GM12878 (cell line): ENCODE results near the gene AK4. TPM values are rescaled to one million over a fixed set of nuclear protein-coding genes. Genes with fewer than 3 reads are reported as not detected.

Experiments
- ATAC-seq: fragments of 200-7000 bp; cut with Tn5 transposase; 3 replicates; pipeline ENCODE4 v1.9.1; 2020; ENCODE audit warnings: mild to moderate bottlenecking, moderate library complexity
- BruUV-seq: library from RNA; stranded (reverse); fragments of 400-500 nt; replicated peaks from 2 replicates; lab custom pipeline; 2021; lab: Mats Ljungman, UMichigan
- CTCF ChIA-PET: fragments of 300-600 bp; sonication (Branson Sonifier 250); formaldehyde crosslinking; extraction: SDS; loops from one replicate; lab custom pipeline; 2021; ENCODE audit warnings: inconsistent platforms; lab: Yijun Ruan, JAX
- POLR2A ChIA-PET: fragments of 350-600 bp; formaldehyde crosslinking; extraction: SDS; loops from one replicate; lab custom pipeline; 2021; ENCODE audit warnings: inconsistent platforms; lab: Charles Lee
- RAD21 ChIA-PET: fragments of 300-600 bp; sonication (Branson Sonifier 250); formaldehyde crosslinking; loops from one replicate; lab custom pipeline; 2023; ENCODE audit warnings: antibody characterized with exemption; ENCODE audit not compliant: unreplicated experiment; lab: Charles Lee
- SMC1A ChIA-PET: fragments of 300-600 bp; sonication (Branson Sonifier 250); formaldehyde crosslinking; loops from one replicate; lab custom pipeline; 2023; ENCODE audit not compliant: unreplicated experiment, uncharacterized antibody; lab: Charles Lee
- DNase-seq: peaks from one replicate; pipeline ENCODE4 v3.0.0-alpha.2; 2011; ENCODE audit warnings: low read depth, low spot score
- FAIRE-seq: peaks from 3 replicates; lab custom pipeline; 2011; peaks lifted over from hg19 to GRCh38; lab: Jason Lieb, UNC
- H2AFZ ChIP-seq: 2 replicates; pipeline ENCODE4 v1.6.0; 2011; ENCODE audit warnings: low read depth, low read length, control low read depth; ENCODE audit not compliant: control insufficient read depth
- H3K27ac ChIP-seq: 2 replicates; pipeline ENCODE4 v1.5.1; 2011; ENCODE audit warnings: control low read depth; ENCODE audit not compliant: control insufficient read depth, insufficient read depth
- H3K27me3 ChIP-seq, 2 experiments: replicated peaks in 1 of 2; 2 replicates each; pipeline versions ENCODE4 v1.6.0 to v1.6.1; 2011; ENCODE audit warnings: low read length in 1 of 2; ENCODE audit not compliant: control insufficient read depth in 2 of 2, insufficient read depth in 2 of 2
- H3K36me3 ChIP-seq, 2 experiments: 2 replicates each; pipeline ENCODE4 v1.5.1; 2011; ENCODE audit warnings: low read length in 1 of 2; ENCODE audit not compliant: control insufficient read depth in 2 of 2, insufficient read depth in 2 of 2
- H3K4me1 ChIP-seq: 2 replicates; pipeline ENCODE4 v1.6.1; 2011; ENCODE audit warnings: mild to moderate bottlenecking, low read length, moderate library complexity, mixed read lengths; ENCODE audit not compliant: control insufficient read depth, insufficient read depth
- H3K4me2 ChIP-seq: 2 replicates; pipeline ENCODE4 v1.6.0; 2011; ENCODE audit warnings: control low read depth; ENCODE audit not compliant: control insufficient read depth, insufficient read depth
- H3K4me3 ChIP-seq: fragments of 200-600 bp; sonication (generic); 2 replicates; pipeline ENCODE4 v1.5.1; 2016
- H3K79me2 ChIP-seq: 2 replicates; pipeline ENCODE4 v1.6.0; 2011; ENCODE audit warnings: low read length; ENCODE audit not compliant: control insufficient read depth, insufficient read depth
- H3K9ac ChIP-seq: 2 replicates; pipeline ENCODE4 v1.8.0; 2011; ENCODE audit warnings: low read length, control low read depth, mixed read lengths; ENCODE audit not compliant: control insufficient read depth, insufficient read depth
- H3K9me3 ChIP-seq: replicated peaks from 3 replicates; pipeline ENCODE4 v1.5.1; 2011; ENCODE audit warnings: mild to moderate bottlenecking, low read length; ENCODE audit not compliant: control insufficient read depth, insufficient read depth
- H4K20me1 ChIP-seq: 2 replicates; pipeline ENCODE4 v1.6.0; 2011; ENCODE audit not compliant: control insufficient read depth, insufficient read depth
- ATF3 ChIP-seq: IDR thresholded peaks from 2 replicates; pipeline ENCODE4 v1.6.1; 2011; ENCODE audit warnings: low read depth, mild to moderate bottlenecking, low read length, moderate library complexity, borderline replicate concordance; ENCODE audit errors: extremely low read depth
- BACH1 ChIP-seq: fragments of 450-650 bp; IDR thresholded peaks from 2 replicates; pipeline ENCODE4 v1.6.1; 2017; ENCODE audit warnings: mild to moderate bottlenecking, borderline replicate concordance
- CTCF ChIP-seq, 3 experiments: IDR thresholded peaks in 2 of 3; conservative IDR thresholded peaks in 1 of 3; 2 replicates each; pipeline ENCODE4 v1.5.1; 2011; ENCODE audit warnings: low read depth in 3 of 3, low read length in 3 of 3, mild to moderate bottlenecking in 3 of 3, control low read depth in 2 of 3, moderate library complexity in 2 of 3, inconsistent platforms in 1 of 3, mixed read lengths in 1 of 3; ENCODE audit not compliant: control insufficient read depth in 2 of 3, insufficient read depth in 1 of 3; ENCODE audit errors: extremely low read depth in 1 of 3
- CUX1 ChIP-seq: IDR thresholded peaks from 2 replicates; pipeline ENCODE4 v1.6.1; 2012; ENCODE audit warnings: improper control_type of control experiment, low read depth, low read length; ENCODE audit not compliant: insufficient replicate concordance
- E2F4 ChIP-seq: IDR thresholded peaks from 2 replicates; pipeline ENCODE4 v1.6.1; 2012; ENCODE audit warnings: low read depth, low read length, improper control_type of control experiment
- ESRRA ChIP-seq: IDR thresholded peaks from 2 replicates; pipeline ENCODE4 v1.6.1; 2012; ENCODE audit warnings: mild to moderate bottlenecking, low read length, improper control_type of control experiment
- HDGF ChIP-seq: fragments of 450-650 bp; IDR thresholded peaks from 2 replicates; pipeline ENCODE4 v1.6.1; 2016; ENCODE audit warnings: antibody characterized with exemption
- NBN ChIP-seq: fragments of 450-650 bp; IDR thresholded peaks from 2 replicates; pipeline ENCODE4 v1.6.1; 2016
- NR2C2 ChIP-seq: IDR thresholded peaks from 2 replicates; pipeline ENCODE4 v1.6.1; 2011; ENCODE audit warnings: borderline replicate concordance, low read depth; ENCODE audit not compliant: control insufficient read depth, insufficient read length
- NRF1 ChIP-seq: conservative IDR thresholded peaks from 2 replicates; pipeline ENCODE4 v1.6.1; 2011; ENCODE audit warnings: mild to moderate bottlenecking, low read depth, low read length, improper control_type of control experiment
- POLR2AphosphoS2 ChIP-seq: IDR thresholded peaks from 2 replicates; pipeline ENCODE4 v1.6.1; 2011; ENCODE audit warnings: low read depth, mild to moderate bottlenecking, low read length, improper control_type of control experiment, moderate library complexity
- SPI1 ChIP-seq: IDR thresholded peaks from 2 replicates; pipeline ENCODE4 v1.6.1; 2011; ENCODE audit warnings: low read depth, mild to moderate bottlenecking, low read length, moderate library complexity, borderline replicate concordance; ENCODE audit not compliant: insufficient read depth
- ZNF24 ChIP-seq: fragments of 450-650 bp; IDR thresholded peaks from 2 replicates; pipeline ENCODE4 v1.6.1; 2017; ENCODE audit warnings: antibody characterized with exemption, mild to moderate bottlenecking
- ZNF384 ChIP-seq: IDR thresholded peaks from 2 replicates; pipeline ENCODE4 v1.6.1; 2012; ENCODE audit warnings: low read depth, mild to moderate bottlenecking, low read length, improper control_type of control experiment, borderline replicate concordance
- WGBS: methylation state at CpG from one replicate; pipeline ENCODE4 v1.1.6; 2016; ENCODE audit warnings: low lambda C conversion rate; ENCODE audit not compliant: insufficient replicate concordance, insufficient coverage; ENCODE audit errors: missing lambda C conversion rate; 5-methylcytosine and 5-hydroxymethylcytosine counted together
- in situ Hi-C: fragments of 300-500 bp; cut with MboI; formaldehyde crosslinking; loops from 9 replicates; pipeline ENCODE4 v1.14.3; 2018; ENCODE audit warnings: mixed read lengths
- intact Hi-C: fragments of 100-400 bp; cut with micrococcal nuclease; formaldehyde crosslinking; loops from one replicate; pipeline ENCODE4 v1.14.2; 2022; ENCODE audit not compliant: unreplicated experiment
- polyA plus RNA-seq, 11 experiments: library from polyadenylated mRNA; depleted of rRNA in 4 of 11; unstranded in 6 of 11; stranded (reverse) in 5 of 11; fragments of >200 nt; fragmentation: Nextera tagmentation in 4 of 11; fragmentation: Illumina TruSeq in 1 of 11; extraction: Ambion mirVana in 4 of 11; extraction: Trizol in 1 of 11; gene quantifications; 1 replicate in 1 of 11; 2 replicates in 10 of 11; pipeline versions ENCODE4 v1.2.1 to v1.2.3, GENCODE V29; 2011 to 2016; ENCODE audit warnings: inconsistent platforms in 2 of 11, missing spikeins in 2 of 11, low read depth in 1 of 11
- total RNA-seq, 4 experiments: library from RNA; depleted of rRNA in 3 of 4; stranded (reverse); fragments of >200 nt in 3 of 4; fragmentation: Illumina TruSeq in 1 of 4; extraction: Trizol in 1 of 4; gene quantifications; 2 replicates each; pipeline versions ENCODE4 v1.2.1 to v1.2.3, GENCODE V29; 2013 to 2021

The AK4 gene
- total and polyA plus RNA-seq, 10 of the 15 experiments (the other 5 are each of a cell fraction or from before 2014, with no cell fraction given) = 23.9 to 161 (median 49.0) TPM

GRCh38 chr1:65119951-65120350 lies 28.1 kb upstream of the AK4 start:
- Histone ChIP-seq H3K36me3 (no peaks in the 10 kb centered on the region), H3K4me3 (no peak overlapping the region), H3K9ac (no peak overlapping the region), H4K20me1 (no peaks in the 10 kb centered on the region), H3K4me1 (no peaks in the 10 kb centered on the region), H3K27me3 (no peaks in the 10 kb centered on the region), H3K79me2 (no peaks in the 10 kb centered on the region), H3K9me3 (no peaks in the 10 kb centered on the region), H2AFZ (no peak overlapping the region), H3K27ac (no peak overlapping the region), H3K4me2 (no peak overlapping the region)
- WGBS = 6% methylated on average over 2 of the region's 4 CpGs
- RAD21 ChIA-PET = no interaction called here
- in situ Hi-C loops (no loop called here), intact Hi-C loops (no loop called here)
- POLR2A ChIA-PET = no interaction called here
- BruUV-seq = no TSS peak
- CTCF ChIA-PET = interaction anchor here (0.6 kb wide), 1 partner anchor 358 kb away, joined by 3 read pairs; no protein-coding TSS in a partner anchor
- no peak for ATAC-seq
- DNase-seq = no peak
- SMC1A ChIA-PET = no interaction called here
- FAIRE-seq = no peak
- no peak for TF ChIP-seq E2F4
- TF ChIP-seq POLR2AphosphoS2 = no peak
- no peak for TF ChIP-seq NRF1
- no peak for TF ChIP-seq CUX1
- TF ChIP-seq NR2C2 = no peak
- no peak for TF ChIP-seq CTCF (IDR thresholded peaks at IDR 0.05 in 2 of 3, conservative IDR thresholded peaks at IDR 0.05 in 1 of 3; ENCODE audit: control insufficient read depth in 2 of 3, extremely low read depth in 1 of 3, insufficient read depth in 1 of 3, low read depth in 3 of 3, low read length in 3 of 3)
- no peak for TF ChIP-seq BACH1
- TF ChIP-seq NBN = no peak
- no peak for TF ChIP-seq ZNF384
- no peak for TF ChIP-seq ZNF24
- TF ChIP-seq ESRRA = no peak
- TF ChIP-seq SPI1 = no peak
- no peak for TF ChIP-seq HDGF
- no peak for TF ChIP-seq ATF3
